Measurements from ENCODE around the gene VN1R5. TPM values are rescaled to one million over a fixed set of nuclear protein-coding genes. Genes with fewer than 3 reads are reported as not detected.
"Not testable (repeated sequence)": the region's sequence is repeated elsewhere in the genome, so short reads cannot be mapped to it uniquely, and the experiment has no call there.

VN1R5 gene
- total RNA-seq, 2 experiments from 2014 or later = not detected

DNA sequence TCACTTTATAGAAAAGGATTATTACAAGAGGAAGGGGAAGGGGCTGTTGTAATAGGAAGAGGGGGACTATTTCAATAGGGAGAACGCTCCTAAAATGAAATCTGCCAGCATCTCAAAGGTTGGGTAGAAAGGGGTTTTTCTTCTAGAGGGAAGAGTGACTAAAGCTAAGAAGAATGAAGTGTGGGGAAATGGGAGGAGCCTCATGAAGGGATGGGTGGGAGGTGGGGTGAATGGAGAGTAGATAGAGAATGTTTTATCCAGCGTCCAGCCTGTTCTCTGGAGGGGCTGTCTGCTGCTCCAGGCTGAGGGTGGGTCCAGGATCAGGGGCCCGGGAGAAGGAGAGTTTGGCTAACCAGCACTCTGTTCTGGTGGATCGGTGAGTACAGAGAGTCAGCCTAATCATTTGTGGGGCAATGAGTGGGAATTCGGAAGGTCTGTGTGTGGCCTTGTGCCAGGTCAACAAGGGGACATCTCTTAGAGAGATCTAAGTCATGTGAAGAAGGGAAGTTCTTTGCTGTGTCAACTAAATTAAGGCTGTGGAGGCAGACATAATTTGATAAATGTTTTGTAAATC, 25.2 kb downstream of the VN1R5 start:
- DNase-seq = no peak
- Mint-ChIP-seq H3K27ac (no peak overlapping the region), H3K4me1 (ENCODE audit: low read depth) (no peaks in the 10 kb centered on the region), H3K9me3 (no peaks in the 10 kb centered on the region), H3K4me3 (no peak overlapping the region), H3K36me3 (ENCODE audit: low read depth) (peaks cover 3% of the 10 kb centered on the region), H3K27me3 (ENCODE audit: low read depth) (no peaks in the 10 kb centered on the region)
- intact Hi-C loops (cut with micrococcal nuclease) = no loop called here
- CTCF ChIA-PET = no interaction called here

DNA sequence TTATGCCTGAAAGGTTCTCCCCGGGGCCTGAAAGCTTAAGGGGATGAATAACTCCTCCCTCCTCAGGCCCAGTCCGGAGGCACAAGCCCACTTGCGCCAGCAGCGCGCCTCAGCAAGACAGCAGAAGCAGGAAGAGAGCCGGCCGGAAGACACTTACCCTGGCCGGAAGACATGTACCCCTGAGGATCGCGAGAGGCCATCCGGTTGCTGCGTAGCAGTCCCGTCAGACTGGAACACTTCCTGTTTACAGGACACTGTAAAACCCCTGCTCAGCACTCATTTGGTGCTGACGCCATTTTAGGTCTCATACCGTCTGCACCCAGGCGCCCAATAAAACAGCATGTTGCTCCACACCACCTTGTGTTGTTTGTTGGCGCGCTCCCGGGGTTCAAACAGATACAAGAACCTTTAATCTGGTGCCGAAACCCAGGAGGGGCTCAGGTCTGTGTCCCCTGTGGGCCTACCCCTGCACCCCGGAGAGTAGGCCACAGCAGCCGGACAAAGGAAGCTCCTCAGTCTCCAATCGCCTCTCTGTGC, 30.3 kb downstream of the VN1R5 start:
- no peaks in the 10 kb centered on the region for H3K27me3 Mint-ChIP-seq (ENCODE audit: low read depth)
- H3K4me1 Mint-ChIP-seq (ENCODE audit: low read depth) = no peaks in the 10 kb centered on the region
- no peak overlapping the region for H3K27ac Mint-ChIP-seq
- intact Hi-C loops (cut with micrococcal nuclease) = no loop called here
- peaks cover 4% of the 10 kb centered on the region for H3K36me3 Mint-ChIP-seq (ENCODE audit: low read depth)
- H3K4me3 Mint-ChIP-seq = no peak overlapping the region
- CTCF ChIA-PET = no interaction called here
- DNase-seq = no peak
- peaks cover 13% of the 10 kb centered on the region for H3K9me3 Mint-ChIP-seq

GRCh38 chr1:247287460-247287859, 31.6 kb downstream of the VN1R5 start:
- no peaks in the 10 kb centered on the region for H3K27me3 Mint-ChIP-seq (ENCODE audit: low read depth)
- peaks cover 4% of the 10 kb centered on the region for H3K36me3 Mint-ChIP-seq (ENCODE audit: low read depth)
- H3K27ac Mint-ChIP-seq = no peak overlapping the region
- CTCF ChIA-PET = no interaction called here
- H3K9me3 Mint-ChIP-seq = peaks cover 13% of the 10 kb centered on the region
- no peak overlapping the region for H3K4me3 Mint-ChIP-seq
- DNase-seq = no peak
- no peaks in the 10 kb centered on the region for H3K4me1 Mint-ChIP-seq (ENCODE audit: low read depth)
- intact Hi-C loops (cut with micrococcal nuclease) = no loop called here

- H3K27ac Mint-ChIP-seq = no peak overlapping the region
- no peaks in the 10 kb centered on the region for H3K27me3 Mint-ChIP-seq (ENCODE audit: low read depth)
- no peak for DNase-seq
- no peak overlapping the region for H3K4me3 Mint-ChIP-seq
- peaks cover 13% of the 10 kb centered on the region for H3K9me3 Mint-ChIP-seq
- H3K36me3 Mint-ChIP-seq (ENCODE audit: low read depth) = peaks cover 4% of the 10 kb centered on the region
- no peaks in the 10 kb centered on the region for H3K4me1 Mint-ChIP-seq (ENCODE audit: low read depth)
- intact Hi-C loops (cut with micrococcal nuclease) = no loop called here
- CTCF ChIA-PET = no interaction called here
Observed at GRCh38 chr1:247288341-247288740, 32.5 kb downstream of the VN1R5 start.

DNA sequence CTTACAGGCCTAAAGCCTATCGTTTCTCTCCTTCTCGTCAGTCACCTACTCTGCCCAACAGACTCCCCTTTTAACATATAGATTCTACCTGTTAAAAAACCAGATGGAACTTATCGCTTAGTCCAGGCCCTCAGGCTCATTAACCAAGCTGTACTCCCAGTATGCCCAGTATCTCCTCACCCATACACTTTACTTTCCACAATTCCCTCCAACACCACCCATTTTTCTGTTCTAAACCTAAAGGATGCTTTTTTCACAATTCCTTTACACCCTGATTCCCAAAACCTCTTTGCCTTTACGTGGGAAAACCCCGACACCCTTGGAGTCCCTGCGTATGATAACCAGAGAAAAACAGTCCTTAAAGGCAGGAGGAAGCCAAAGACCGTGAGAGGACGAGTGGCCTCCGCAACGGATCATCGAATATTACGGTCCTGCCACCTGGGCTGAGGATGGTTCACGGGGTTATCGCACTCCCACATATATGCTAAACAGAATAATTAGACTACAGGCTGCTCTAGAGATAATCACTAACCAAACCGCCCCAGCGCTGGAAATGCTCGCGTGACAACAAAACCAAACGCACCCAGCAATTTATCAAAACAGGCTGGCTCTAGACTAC, 33.5 kb downstream of the VN1R5 start:
- H3K27me3 Mint-ChIP-seq (ENCODE audit: low read depth) = not testable (repeated sequence)

GRCh38 chr1:247290576-247290975, 34.7 kb downstream of the VN1R5 start:
- Mint-ChIP-seq H3K27me3 (ENCODE audit: low read depth) (no peaks in the 10 kb centered on the region), H3K9me3 (peaks cover 13% of the 10 kb centered on the region), H3K36me3 (ENCODE audit: low read depth) (peaks cover 4% of the 10 kb centered on the region), H3K4me1 (ENCODE audit: low read depth) (no peaks in the 10 kb centered on the region), H3K27ac (no peak overlapping the region), H3K4me3 (no peak overlapping the region)
- intact Hi-C loops (cut with micrococcal nuclease) = no loop called here
- CTCF ChIA-PET = no interaction called here
- DNase-seq = no peak

More for the DNA sequence above, 33.5 kb downstream of the VN1R5 start:
- H3K9me3 Mint-ChIP-seq = peaks cover 13% of the 10 kb centered on the region
- H3K4me1 Mint-ChIP-seq (ENCODE audit: low read depth); H3K36me3 Mint-ChIP-seq (ENCODE audit: low read depth); CTCF ChIA-PET; DNase-seq; H3K27ac Mint-ChIP-seq; intact Hi-C loops (cut with micrococcal nuclease); H3K4me3 Mint-ChIP-seq: not testable (repeated sequence)

- H3K27ac Mint-ChIP-seq = no peak overlapping the region
- H3K9me3 Mint-ChIP-seq = peaks cover 13% of the 10 kb centered on the region
- DNase-seq = no peak
- H3K36me3 Mint-ChIP-seq (ENCODE audit: low read depth) = peaks cover 1% of the 10 kb centered on the region
- H3K4me3 Mint-ChIP-seq = no peak overlapping the region
- intact Hi-C loops (cut with micrococcal nuclease) = no loop called here
- no peaks in the 10 kb centered on the region for H3K4me1 Mint-ChIP-seq (ENCODE audit: low read depth)
- no peaks in the 10 kb centered on the region for H3K27me3 Mint-ChIP-seq (ENCODE audit: low read depth)
- CTCF ChIA-PET = no interaction called here
Observed at GRCh38 chr1:247291161-247291560, 35.3 kb downstream of the VN1R5 start.

DNA sequence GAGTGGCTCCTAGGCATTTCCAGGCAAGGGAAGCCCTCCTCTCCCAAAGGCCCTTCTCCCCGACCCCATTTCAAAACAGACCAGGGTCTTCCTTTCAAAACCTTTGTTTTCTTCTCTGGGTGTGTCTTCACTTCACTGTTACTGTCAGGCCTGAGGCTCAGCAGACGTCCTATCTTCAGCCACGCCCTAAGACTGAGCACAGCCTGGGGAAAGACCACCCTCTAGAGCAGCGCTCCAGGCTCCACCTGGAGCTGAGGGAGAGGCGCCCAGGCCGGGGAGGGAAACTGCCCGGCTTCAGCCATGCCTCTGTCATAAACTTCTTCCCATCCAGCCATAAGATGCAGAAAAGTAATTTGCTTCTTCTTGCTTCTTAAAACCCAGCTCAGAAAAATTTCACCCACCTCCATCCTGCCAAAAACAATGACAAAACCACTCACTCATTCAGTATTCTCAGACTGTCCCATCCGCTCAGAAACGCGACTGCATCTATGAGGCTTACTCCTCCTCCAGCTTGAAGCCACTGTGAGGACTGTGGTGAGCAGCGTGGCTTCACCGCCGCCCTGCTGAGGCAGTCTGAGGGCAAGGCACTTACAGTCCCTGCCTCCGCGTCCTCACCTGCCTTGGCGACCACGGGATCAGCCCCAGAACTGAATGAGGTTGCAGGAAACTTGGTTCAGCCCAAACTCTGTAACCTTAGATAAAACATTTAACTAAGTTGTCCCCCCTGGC, 36.1 kb downstream of the VN1R5 start:
- Mint-ChIP-seq H3K36me3 (ENCODE audit: low read depth) (no peaks in the 10 kb centered on the region), H3K9me3 (peaks cover 11% of the 10 kb centered on the region), H3K27me3 (ENCODE audit: low read depth) (no peaks in the 10 kb centered on the region), H3K27ac (no peak overlapping the region), H3K4me1 (ENCODE audit: low read depth) (no peaks in the 10 kb centered on the region), H3K4me3 (no peak overlapping the region)
- CTCF ChIA-PET = interaction anchor here (0.5 kb wide), 1 partner anchor 121 kb away, joined by 3 read pairs; no protein-coding TSS in a partner anchor
- intact Hi-C loops (cut with micrococcal nuclease) = no loop called here
- no peak for DNase-seq

DNA sequence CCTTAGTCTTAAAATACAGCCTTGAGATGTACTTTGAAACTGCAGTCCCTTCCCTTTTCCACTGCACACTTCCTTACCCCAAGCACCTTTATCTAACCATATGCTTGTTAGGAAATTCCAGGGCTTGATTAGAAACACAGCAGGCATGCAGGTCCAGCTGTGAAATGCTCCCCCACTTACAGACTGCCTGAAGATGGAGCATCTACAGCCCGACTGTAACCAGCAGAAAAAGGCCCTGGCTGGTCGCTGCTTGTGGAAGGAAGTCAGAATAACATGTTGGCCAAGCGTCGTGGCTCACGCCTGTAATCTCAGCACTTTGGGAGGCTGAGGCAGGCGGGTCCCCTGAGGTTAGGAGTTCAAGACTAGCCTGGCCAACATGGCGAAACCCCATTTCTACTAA, 37.2 kb downstream of the VN1R5 start:
- Mint-ChIP-seq H3K4me3 (no peak overlapping the region), H3K4me1 (ENCODE audit: low read depth) (peaks cover 3% of the 10 kb centered on the region), H3K9me3 (peaks cover 1% of the 10 kb centered on the region), H3K36me3 (ENCODE audit: low read depth) (peaks cover 3% of the 10 kb centered on the region), H3K27me3 (ENCODE audit: low read depth) (no peaks in the 10 kb centered on the region), H3K27ac (no peak overlapping the region)
- intact Hi-C loops (cut with micrococcal nuclease) = no loop called here
- CTCF ChIA-PET = no interaction called here
- DNase-seq = no peak

DNA sequence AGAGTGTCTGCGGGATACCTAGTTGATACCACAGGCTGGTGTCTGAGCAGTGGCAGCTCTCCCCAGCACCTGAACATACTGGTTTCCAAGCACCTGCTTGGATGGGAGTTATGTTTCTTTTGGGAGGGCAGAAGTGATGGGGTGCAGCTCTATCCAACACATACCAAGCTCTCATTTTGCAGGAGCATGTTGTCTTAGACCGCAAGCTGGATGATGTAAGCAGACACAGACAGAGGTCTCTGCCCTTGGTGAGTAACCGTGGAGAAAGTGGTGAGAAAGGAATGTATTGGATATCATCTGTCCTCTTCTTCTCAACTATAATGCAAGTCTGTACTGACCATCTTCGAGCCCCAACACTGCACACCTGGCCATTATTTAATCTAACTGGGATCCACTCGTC, 38.4 kb downstream of the VN1R5 start:
- DNase-seq = no peak
- Mint-ChIP-seq H3K27me3 (ENCODE audit: low read depth) (no peaks in the 10 kb centered on the region), H3K9me3 (no peaks in the 10 kb centered on the region), H3K27ac (no peak overlapping the region), H3K4me3 (no peak overlapping the region), H3K4me1 (ENCODE audit: low read depth) (peaks cover 3% of the 10 kb centered on the region), H3K36me3 (ENCODE audit: low read depth) (peaks cover 8% of the 10 kb centered on the region)
- CTCF ChIA-PET = no interaction called here
- intact Hi-C loops (cut with micrococcal nuclease) = no loop called here

DNA sequence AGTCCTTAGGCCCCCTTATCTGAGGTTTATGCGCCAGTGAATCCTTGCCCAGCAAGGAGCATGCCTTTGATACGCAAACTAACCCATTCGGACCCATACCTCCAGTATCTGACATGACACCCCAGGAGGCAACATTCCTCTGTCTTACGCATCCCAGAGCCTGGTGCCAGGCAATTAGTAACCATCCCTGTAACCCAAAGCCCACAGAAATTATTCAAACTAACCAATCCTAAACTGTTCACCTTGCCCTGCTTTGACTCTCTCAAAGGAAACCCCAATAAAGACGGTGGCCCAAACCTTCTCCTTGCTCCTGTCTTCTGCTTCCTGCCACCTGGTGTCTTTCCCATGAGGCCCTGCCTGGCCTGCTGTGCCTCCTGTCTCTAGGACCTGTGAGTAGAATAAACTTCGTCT, 39.4 kb downstream of the VN1R5 start:
- CTCF ChIA-PET = no interaction called here
- H3K4me3 Mint-ChIP-seq = no peak overlapping the region

GRCh38 chr1:247295746-247296145, 39.9 kb downstream of the VN1R5 start:
- Mint-ChIP-seq H3K27me3 (ENCODE audit: low read depth) (no peaks in the 10 kb centered on the region), H3K36me3 (ENCODE audit: low read depth) (peaks cover 13% of the 10 kb centered on the region), H3K4me1 (ENCODE audit: low read depth) (peaks cover 3% of the 10 kb centered on the region), H3K4me3 (no peak overlapping the region), H3K27ac (no peak overlapping the region), H3K9me3 (no peaks in the 10 kb centered on the region)
- DNase-seq = no peak
- intact Hi-C loops (cut with micrococcal nuclease) = no loop called here
- CTCF ChIA-PET = no interaction called here

More for the DNA sequence above, 39.4 kb downstream of the VN1R5 start:
- DNase-seq = no peak
- peaks cover 3% of the 10 kb centered on the region for H3K4me1 Mint-ChIP-seq (ENCODE audit: low read depth)
- no peak overlapping the region for H3K27ac Mint-ChIP-seq
- no peaks in the 10 kb centered on the region for H3K27me3 Mint-ChIP-seq (ENCODE audit: low read depth)
- H3K9me3 Mint-ChIP-seq = no peaks in the 10 kb centered on the region
- intact Hi-C loops (cut with micrococcal nuclease) = no loop called here
- peaks cover 13% of the 10 kb centered on the region for H3K36me3 Mint-ChIP-seq (ENCODE audit: low read depth)

Data from activated naive CD4-positive, alpha-beta T cell treated with anti-CD3 and anti-CD28 coated beads for 36 hours (primary cell).